Activated T-helper 1 cell treated with anti-CD3 and anti-CD28 coated beads, Interleukin-2, amount 50 U/mL, for 16 hours (primary cell): ENCODE data around the gene SAFB.
"Not testable (repeated sequence)": the region's sequence is repeated elsewhere in the genome, so short reads cannot be mapped to it uniquely, and the experiment has no call there.

Experiments
- DNase-seq, 2 donors: peaks; one replicate each; pipeline ENCODE4 v3.0.0-alpha.2; 2020; ENCODE audit warnings: low read depth in 1 of 2, low spot score in 1 of 2

The SAFB gene

DNA sequence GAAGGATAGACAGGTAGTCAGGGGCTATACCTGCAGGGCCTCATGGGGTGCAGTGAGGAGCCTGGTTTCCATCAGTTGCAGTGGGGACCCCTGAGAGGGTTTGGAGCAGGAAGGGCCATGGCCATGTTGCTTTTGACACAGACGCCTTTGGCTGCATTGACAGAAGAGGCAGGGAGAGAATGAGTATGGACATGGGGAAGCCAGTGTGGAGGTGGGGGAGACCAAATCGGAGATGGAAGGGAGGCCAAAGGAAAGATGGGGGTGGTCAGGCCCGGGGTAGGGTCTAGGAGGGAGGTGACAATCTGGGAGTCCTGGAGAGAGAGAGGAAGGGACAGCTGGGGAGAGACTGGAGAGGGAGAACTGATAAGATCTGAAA is 59.2 kb downstream of the SAFB start:
- no peak for DNase-seq

GRCh38 chr19:5683177-5683886 is 60.4 kb downstream of the SAFB start:
- no peak for DNase-seq

DNA sequence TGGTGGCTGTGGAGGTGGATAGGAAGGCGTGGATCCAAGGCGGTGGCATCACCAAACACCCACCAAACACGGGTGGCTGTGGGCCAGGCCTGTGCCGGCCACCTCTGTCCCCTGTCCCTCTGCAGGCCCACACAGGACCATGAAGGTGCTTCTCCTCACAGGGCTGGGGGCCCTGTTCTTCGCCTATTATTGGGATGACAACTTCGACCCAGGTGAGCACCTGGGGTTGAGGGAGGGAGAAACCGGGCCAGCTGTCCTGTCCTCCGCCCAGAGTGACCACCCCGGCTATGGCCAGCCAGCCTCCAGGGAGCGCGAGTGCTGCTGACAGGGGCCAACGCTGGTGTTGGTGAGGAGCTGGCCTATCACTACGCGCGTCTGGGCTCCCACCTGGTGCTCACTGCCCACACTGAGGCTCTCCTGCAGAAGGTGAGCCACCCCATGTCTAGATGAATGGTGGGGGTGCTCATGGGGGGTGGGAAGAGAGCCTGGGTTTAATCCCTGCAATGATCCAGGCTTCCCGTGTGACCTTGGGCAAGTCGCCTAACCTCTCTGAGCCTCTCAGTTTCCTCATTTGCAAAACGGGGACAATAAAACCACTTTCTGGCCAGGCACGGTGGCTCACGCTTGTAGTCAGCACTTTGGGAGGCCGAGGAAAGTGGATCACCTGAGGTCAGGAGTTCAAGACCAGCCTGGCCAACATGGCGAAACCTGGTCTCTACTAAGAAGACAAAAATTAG is 62.0 kb downstream of the SAFB start:
- DNase-seq: no peak

- DNase-seq: no peak
Measured at GRCh38 chr19:5686326-5686646, 63.4 kb downstream of the SAFB start.

DNA sequence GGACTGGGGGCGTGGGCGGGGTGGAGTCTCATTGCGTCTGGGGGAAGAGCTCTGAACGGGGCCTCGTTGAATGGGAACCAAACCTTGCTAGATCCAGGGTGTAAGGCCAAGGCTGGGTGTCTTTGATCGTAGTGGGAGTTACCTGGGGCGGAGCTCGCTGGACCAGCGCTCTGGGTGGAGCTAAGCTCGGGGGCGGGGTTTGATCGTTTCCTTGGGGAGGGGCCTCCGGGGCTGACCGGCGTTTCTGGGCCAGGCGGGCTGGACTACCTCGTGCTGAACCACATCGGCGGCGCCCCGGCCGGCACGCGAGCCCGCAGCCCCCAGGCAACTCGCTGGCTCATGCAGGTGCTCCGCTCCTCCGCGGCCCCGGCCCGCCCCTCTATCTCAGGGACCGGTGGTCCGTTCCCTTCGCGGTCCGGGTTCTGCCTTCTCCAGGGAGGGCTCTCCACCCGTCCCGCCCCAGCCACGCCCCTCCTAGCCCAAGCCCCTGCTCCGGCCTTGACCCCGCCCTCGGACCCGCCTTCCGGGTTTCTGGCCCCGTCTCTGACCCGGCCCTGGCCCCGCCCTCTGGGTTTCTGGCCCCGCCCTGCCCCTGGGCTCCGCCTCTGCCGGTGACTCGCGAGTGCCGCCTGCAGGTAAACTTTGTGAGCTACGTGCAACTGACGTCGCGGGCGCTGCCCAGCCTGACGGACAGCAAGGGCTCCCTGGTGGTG is 63.9 kb downstream of the SAFB start:
- DNase-seq: peak; percentile 89 to 96

- no peak for DNase-seq
Measured at GRCh38 chr19:5687360-5688198, 64.7 kb downstream of the SAFB start.

DNA sequence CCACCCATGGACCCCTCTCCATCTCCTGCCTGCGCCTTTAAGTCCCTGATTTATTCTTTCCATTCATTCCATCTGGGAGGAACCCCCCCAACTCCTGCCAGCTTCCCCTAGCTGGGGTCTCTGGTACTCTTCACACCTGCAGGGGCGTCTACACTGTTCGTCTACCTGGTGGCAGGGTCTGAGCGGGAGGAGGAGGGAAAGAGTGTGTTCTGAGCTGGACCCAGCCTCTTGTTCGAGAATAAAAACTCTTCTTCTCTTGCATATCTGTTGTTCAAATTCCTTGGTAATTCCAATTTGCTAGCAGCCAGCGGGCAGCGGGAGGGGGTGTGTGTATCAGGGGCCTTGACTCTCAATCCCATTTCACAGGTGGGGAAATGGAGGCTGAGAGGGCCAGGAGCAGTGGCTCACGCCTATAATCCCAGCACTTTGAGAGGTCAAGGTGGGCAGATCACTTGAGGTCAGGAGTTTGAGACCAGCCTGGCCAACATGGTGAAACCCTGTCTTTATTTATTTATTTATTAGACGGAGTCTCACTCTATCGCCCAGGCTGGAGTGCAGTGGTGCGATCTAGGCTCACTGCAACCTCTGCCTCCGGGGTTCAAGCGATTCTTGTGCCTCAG is 65.5 kb downstream of the SAFB start:
- not testable (repeated sequence) for DNase-seq

DNA sequence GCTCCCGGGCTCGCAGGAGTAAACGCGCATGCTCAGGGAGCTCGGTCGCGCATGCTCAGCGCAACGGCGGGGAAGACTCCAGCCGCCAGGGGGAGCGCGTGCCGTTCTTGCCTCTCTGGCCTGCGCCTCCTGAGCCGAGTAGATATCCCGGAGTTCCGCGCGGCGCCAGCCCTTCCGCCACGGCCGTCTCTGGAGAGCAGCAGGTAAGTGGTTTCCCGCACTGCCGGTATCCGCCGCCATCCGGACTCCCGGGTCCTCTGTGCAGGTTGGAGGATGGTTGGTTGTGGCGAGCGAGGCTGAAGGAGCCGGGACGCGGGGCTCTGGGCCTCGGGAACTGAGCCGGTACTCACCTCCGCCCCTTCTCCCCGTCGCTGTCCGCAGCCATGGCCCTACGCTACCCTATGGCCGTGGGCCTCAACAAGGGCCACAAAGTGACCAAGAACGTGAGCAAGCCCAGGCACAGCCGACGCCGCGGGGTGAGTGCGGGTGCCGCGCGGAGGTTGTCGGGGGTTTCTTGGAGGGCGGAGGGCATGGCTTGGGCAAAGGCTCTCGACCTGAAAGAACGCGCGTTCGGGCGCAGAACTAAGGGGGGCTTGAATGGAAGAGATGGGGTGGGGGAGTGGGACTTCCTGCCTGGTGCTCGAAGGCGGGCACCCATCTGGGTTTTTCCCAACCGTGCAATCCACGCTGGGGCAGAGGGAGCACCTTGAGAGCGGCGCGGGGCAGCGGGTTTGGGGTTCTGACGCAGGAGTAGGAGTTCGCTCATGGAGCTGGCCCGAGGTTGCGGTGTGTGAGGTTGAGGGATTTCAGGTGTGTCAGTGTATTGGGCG is 67.5 kb downstream of the SAFB start, which contains the start of gene RPL36:
Gene RPL36, plus strand, starts transcription at position 171 of the 830 bp plus-strand sequence. Its CDS starts 213 bp downstream, at position 384.
- DNase-seq: peak; percentile 98

GRCh38 chr19:5690955-5691821 is 68.3 kb downstream of the SAFB start:
- DNase-seq: no peak

DNA sequence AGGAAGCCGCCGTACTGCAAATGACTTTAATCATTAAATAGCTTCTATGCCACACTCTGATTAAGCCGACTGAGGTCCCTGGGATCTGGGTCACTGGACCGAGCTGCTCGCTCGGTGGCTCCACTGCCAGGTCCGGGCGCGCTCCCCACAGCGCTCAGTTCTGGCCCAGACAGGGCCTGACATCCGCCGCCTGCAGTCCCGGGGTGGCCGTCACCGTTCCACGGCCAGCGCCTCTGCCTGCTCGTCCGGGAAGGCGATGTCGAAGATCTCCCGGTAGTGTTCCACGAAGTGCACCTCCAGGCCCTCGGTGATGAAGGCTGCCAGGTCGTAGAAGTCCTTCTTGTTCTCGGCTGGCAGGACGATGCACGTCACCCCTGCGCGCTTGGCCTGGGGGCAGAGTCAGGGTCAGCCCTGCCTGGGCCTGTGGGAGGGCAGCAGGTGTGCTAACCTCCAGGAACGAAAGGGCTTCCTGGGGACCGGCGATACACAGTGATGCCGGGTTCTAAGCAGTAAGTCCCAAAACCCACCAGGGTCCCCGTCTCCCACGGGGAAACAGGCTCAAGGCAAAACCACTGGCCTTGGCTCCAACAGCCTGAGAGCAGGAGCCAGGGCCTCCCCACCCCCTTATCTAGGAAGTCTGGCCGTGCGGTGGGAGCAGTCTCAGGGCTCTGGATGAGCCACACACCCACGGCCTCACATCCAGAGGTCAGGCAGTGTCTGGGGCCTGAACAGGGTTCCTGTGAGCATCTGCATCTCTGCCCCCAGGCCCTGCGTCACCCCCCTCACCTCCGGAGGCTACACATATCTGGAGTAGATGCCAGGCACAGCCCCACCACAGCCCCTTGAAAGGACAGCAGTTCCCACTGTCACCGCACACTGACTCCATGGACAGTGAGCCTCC is 69.2 kb downstream of the SAFB start:
- DNase-seq: no peak

GRCh38 chr19:5692723-5693194 is 69.9 kb downstream of the SAFB start:
- no peak for DNase-seq

DNA sequence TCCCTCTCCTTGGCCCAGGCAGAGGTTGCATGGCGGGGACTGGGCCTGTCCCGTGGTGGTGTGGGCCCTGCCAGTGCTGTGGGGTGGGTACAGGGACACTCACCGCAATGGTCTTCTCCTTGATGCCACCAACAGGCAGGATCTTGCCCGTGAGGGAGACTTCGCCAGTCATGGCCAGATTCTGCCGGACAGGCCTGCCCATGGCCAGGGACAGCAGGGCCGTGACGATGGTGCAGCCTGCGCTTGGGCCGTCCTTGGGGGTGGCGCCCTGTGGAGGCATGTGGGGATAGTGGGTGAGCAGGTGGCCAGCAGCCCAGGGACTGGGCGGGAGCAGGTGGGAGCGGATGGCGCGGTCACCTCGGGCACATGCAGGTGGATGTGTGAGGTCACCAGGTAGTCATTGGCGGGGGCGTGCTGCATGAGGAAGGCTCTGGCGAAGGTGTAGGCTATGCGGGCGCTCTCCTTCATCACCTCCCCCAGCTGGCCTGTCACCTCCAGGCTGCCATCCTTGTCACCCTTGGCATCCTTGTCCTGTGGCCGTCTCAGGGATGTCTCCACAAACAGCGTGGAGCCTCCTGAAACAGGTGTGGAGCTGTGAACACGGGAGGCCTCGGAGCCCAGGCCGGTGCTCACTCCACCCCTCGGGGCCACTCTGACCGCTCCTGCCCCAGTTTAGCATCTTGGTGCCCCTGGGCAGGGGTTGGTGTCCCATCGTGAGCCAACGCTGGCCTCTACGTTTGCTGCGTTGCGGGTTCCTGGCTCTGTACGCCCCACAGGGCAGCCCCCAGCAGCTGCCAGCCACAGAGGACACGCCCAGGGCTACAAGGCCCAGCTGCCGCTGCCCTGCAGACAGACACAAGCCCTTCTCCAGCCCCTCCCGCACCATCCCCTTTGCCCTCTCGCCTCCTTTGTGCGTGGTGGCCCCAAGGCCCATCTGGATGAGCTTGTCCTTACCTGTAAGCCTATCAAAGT is 70.6 kb downstream of the SAFB start:
- no peak for DNase-seq

DNA sequence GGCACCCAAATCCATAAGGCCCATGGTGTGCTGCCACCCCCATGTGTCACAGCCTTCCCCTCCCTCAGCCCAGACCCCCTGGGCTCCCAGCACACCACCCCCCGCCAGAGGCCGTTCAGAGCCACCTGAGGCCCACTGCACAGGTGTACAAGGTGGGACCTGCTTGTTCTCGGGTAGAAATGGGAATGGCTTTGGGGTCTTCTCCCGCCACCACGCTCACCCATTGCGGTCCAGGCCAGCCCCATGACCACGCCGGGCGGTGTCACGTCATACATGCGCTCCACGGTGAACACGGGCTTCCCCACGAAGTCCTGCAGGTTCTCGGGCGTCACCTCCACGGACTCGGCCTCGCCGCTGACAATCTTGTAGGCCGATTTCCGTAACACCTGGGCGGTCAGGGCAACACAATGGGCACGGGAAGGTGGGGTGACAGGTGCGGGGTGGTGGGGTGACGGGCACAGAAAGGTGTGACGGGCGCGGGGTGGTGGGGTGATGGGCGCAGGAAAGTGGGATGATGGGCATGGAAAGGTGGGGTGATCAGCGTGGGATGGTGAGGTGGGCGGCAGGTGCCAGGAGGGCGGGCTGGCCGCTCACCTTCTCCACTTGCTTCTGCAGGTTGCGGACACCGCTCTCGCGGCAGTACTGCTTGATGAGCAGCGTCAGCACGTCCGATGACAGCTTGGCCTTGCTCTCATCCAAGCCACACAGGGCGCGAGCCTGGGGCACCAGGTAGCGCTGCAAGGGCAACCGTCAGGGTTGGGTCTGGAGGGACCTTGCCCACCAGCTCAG is 71.5 kb downstream of the SAFB start:
- no peak for DNase-seq

DNA sequence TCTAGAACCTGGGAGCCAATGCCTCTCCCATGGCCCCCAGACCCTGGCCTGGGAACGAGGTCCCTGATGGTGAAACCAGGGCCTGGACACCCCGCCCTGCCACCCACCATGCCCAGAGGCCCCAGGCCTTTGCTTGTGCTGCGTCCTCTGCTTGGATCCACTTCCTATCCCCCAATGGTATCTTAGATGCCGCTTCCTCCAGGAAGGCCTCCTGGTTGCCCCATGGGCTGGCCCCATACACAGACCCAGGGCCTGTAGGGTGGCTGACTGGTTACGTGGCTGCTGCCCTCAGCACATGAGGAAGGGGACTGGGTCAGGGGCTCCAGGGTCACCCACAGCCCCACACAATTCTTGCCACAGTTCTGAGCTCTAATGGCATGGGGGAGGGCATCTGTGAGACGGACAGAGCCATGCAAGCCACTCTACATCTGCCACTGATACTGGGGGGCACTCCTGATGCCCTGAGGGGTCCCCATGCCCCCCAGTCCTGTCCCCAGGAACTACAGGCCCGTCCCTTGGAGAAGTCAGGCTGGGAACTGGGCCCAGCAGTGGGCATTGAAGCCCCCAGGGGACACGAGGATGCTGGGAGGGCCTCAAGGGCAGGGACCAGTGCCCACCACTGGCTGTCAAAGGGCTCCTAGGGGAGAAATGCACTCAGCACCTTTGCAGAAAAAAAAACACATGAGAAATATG is 72.2 kb downstream of the SAFB start:
- DNase-seq: no peak

DNA sequence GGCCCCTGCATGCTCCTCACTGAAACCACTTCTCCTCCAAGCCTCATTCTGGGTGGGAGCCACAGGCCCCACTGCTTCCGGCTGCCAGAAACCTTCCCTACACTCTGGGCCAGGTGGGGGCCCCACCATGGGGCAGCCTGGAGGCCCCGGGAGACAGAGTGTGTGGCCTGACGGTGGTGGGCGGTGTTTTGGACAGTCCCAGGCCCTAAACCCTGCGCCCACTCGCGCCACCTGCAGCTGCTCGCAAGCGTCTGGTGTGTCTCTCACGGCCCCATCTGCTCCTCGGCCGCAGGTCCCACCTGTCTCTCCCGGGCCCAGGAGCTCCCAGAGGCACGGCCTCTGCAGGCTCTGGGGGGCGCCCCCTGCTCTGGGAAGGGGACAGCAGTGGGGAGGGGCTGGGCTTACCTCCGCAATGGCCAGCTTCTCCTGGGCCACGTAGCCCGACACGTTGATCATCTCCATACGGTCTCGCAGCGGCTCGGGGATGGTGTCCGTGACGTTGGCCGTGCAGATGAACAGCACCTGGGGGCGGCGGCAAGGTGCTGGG is 72.8 kb downstream of the SAFB start:
- DNase-seq: no peak
